Activated CD8-positive, alpha-beta T cell treated with anti-CD3 and anti-CD28 coated beads, Interleukin-2, amount 10 ng/mL, durations not matched to agents 7 days and 5 days (primary cell): ENCODE results near the gene NECTIN2. TPM values are rescaled to one million over a fixed set of nuclear protein-coding genes. Genes with fewer than 3 reads are reported as not detected.
"Not testable (repeated sequence)": the region's sequence is repeated elsewhere in the genome, so short reads cannot be mapped to it uniquely, and the experiment has no call there.

Source experiments
- ATAC-seq: fragments of 150-1000 bp; cut with Tn5 transposase; one replicate; pipeline ENCODE4 v1.10.0; 2021; ENCODE audit warnings: moderate library complexity
- CTCF ChIA-PET: fragments of 350-600 bp; sonication (Branson Sonifier 250); formaldehyde crosslinking; loops from one replicate; lab custom pipeline; 2021; ENCODE audit warnings: antibody characterized with exemption; lab: Charles Lee
- POLR2A ChIA-PET: fragments of 350-600 bp; sonication (Branson Sonifier 250); formaldehyde crosslinking; loops from one replicate; lab custom pipeline; 2021; ENCODE audit warnings: antibody characterized with exemption; lab: Charles Lee
- DNase-seq: peaks from one replicate; pipeline ENCODE4 v3.0.0-alpha.2; 2020
- H3K27ac Mint-ChIP-seq: one replicate; pipeline ENCODE4 v1.8.0; 2021; ENCODE audit warnings: mild to moderate bottlenecking, mixed read lengths
- H3K27me3 Mint-ChIP-seq: one replicate; pipeline ENCODE4 v1.8.0; 2021; ENCODE audit warnings: low read depth, mixed read lengths
- H3K36me3 Mint-ChIP-seq: one replicate; pipeline ENCODE4 v1.8.0; 2021; ENCODE audit warnings: low read depth, mixed read lengths
- H3K4me1 Mint-ChIP-seq: one replicate; pipeline ENCODE4 v1.8.0; 2021; ENCODE audit warnings: low read depth, mixed read lengths
- H3K4me3 Mint-ChIP-seq: one replicate; pipeline ENCODE4 v1.8.0; 2021; ENCODE audit warnings: mild to moderate bottlenecking, mixed read lengths
- H3K9me3 Mint-ChIP-seq: one replicate; pipeline ENCODE4 v1.8.0; 2022; ENCODE audit warnings: mixed read lengths; ENCODE audit not compliant: insufficient read depth
- total RNA-seq, 2 experiments: library from RNA; stranded (reverse); gene quantifications; one replicate each; pipeline ENCODE4 v1.2.3, GENCODE V29; 2021

The NECTIN2 gene
- total RNA-seq, 2 experiments from 2014 or later, result 0.26 to 0.31 TPM

GRCh38 chr19:44819246-44819832 lies 26.8 kb upstream of the NECTIN2 start:
- Mint-ChIP-seq H3K4me1 (no peaks in the 10 kb centered on the region), H3K36me3 (no peaks in the 10 kb centered on the region), H3K4me3 (no peak overlapping the region), H3K27me3 (no peaks in the 10 kb centered on the region), H3K27ac (no peak overlapping the region), H3K9me3 (no peaks in the 10 kb centered on the region)
- DNase-seq (no peak), ATAC-seq (no peak)
- ChIA-PET CTCF (no interaction called here), POLR2A (no interaction called here)

GRCh38 chr19:44820648-44821609 lies 25.2 kb upstream of the NECTIN2 start:
- Mint-ChIP-seq H3K27ac (no peak overlapping the region), H3K36me3 (no peaks in the 10 kb centered on the region), H3K4me3 (no peak overlapping the region), H3K9me3 (no peaks in the 10 kb centered on the region), H3K4me1 (no peaks in the 10 kb centered on the region), H3K27me3 (no peaks in the 10 kb centered on the region)
- ChIA-PET CTCF (interaction anchor here (0.7 kb wide), 1 partner anchor 97 kb away, joined by 3 read pairs; no protein-coding TSS in a partner anchor), POLR2A (no interaction called here)
- ATAC-seq (no peak), DNase-seq (no peak)

GRCh38 chr19:44822177-44822576 lies 23.9 kb upstream of the NECTIN2 start:
- peaks cover 2% of the 10 kb centered on the region for H3K27me3 Mint-ChIP-seq
- H3K27ac Mint-ChIP-seq, result no peak overlapping the region
- DNase-seq (no peak), ATAC-seq (no peak)
- H3K4me3 Mint-ChIP-seq, result no peak overlapping the region
- no peaks in the 10 kb centered on the region for H3K9me3 Mint-ChIP-seq
- no peaks in the 10 kb centered on the region for H3K4me1 Mint-ChIP-seq
- H3K36me3 Mint-ChIP-seq, result no peaks in the 10 kb centered on the region
- POLR2A ChIA-PET, result no interaction called here
- CTCF ChIA-PET, result no interaction called here

DNA sequence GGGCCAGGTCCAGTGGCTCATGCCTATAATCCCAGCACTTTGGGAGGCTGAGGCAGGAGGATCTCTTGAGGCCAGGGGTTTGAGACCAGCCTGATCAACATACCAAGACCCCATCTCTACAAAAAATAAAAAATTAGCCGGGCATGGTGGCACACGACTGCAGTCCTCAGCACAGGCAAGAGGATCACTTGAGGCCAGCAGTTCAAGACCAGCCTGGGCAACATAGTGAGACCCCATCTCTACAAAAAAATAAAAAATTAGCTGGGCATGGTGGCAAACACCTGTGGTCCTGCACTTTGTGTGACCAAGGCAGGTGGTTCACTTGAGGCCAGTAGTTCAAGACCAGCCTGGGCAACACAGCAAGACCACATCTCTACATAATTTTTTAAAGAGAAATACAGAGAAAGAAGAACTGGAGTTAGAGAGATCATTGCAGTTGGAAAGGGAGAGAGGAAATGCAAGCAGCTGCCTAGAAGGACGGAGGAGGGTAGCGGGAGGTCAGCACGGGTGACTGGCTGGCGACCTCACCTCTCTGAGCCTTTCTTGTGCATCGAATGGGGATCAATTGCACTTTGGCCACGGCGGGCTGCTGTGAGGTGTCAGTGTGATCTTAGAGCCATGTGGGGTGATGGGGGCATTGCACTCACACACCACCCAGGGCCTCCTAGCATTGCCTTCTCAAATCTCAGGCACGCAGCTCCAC lies 23.3 kb upstream of the NECTIN2 start:
- Mint-ChIP-seq H3K27ac (no peak overlapping the region), H3K9me3 (no peaks in the 10 kb centered on the region), H3K4me3 (no peak overlapping the region), H3K27me3 (peaks cover 3% of the 10 kb centered on the region), H3K4me1 (no peaks in the 10 kb centered on the region), H3K36me3 (no peaks in the 10 kb centered on the region)
- ATAC-seq, result no peak
- CTCF ChIA-PET, result interaction anchor here (0.7 kb wide), 1 partner anchor 29 kb away, joined by 3 read pairs; no protein-coding TSS in a partner anchor
- DNase-seq, result no peak
- POLR2A ChIA-PET, result no interaction called here

DNA sequence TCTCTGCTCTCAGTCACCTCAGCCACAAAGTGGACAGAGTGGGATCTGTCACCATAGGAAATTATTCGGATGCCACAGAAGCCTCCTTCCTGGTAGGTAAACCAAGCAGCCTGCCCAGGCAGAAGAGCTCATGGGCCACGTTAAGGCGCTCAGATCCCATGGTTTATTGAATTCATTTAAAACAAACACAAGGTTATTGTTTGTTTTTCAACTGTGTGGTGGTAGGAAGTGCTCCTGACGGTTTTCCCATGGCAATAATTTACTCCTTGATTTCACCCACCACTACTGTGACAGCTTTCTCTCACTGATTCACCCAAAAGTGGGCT lies 22.8 kb upstream of the NECTIN2 start:
- Mint-ChIP-seq H3K27ac (no peak overlapping the region), H3K36me3 (no peaks in the 10 kb centered on the region), H3K9me3 (no peaks in the 10 kb centered on the region), H3K27me3 (peaks cover 3% of the 10 kb centered on the region), H3K4me1 (no peaks in the 10 kb centered on the region), H3K4me3 (no peak overlapping the region)
- POLR2A ChIA-PET, result no interaction called here
- no peak for ATAC-seq
- no peak for DNase-seq
- CTCF ChIA-PET, result interaction anchor here (0.7 kb wide), 1 partner anchor 29 kb away, joined by 3 read pairs; no protein-coding TSS in a partner anchor

DNA sequence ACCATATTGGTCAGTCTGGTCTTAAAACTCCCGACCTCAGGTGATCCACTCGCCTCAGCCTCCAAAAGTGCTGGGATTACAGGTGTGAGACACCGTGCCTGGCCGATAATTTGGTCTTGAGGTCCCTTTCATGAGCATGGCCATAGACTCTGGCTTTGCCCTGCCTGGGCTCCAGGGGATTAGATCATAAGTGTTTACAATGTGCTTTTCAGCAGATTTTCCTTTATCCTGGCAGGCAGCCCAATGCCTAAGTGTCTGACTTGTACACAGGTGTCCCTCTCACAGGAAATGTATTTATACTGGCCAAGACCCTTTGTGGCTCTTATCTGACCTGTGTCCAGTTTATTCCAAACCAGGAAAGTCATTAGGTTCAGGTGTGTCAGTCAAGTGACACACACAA lies 21.3 kb upstream of the NECTIN2 start:
- ChIA-PET CTCF (no interaction called here), POLR2A (no interaction called here)
- ATAC-seq (no peak), DNase-seq (no peak)
- H3K9me3 Mint-ChIP-seq, result no peaks in the 10 kb centered on the region
- H3K36me3 Mint-ChIP-seq, result no peaks in the 10 kb centered on the region
- H3K27ac Mint-ChIP-seq, result no peak overlapping the region
- H3K4me3 Mint-ChIP-seq, result no peak overlapping the region
- peaks cover 3% of the 10 kb centered on the region for H3K27me3 Mint-ChIP-seq
- H3K4me1 Mint-ChIP-seq, result no peaks in the 10 kb centered on the region

GRCh38 chr19:44832875-44833274 lies 13.2 kb upstream of the NECTIN2 start:
- DNase-seq, CTCF ChIA-PET, H3K36me3 Mint-ChIP-seq, H3K9me3 Mint-ChIP-seq, ATAC-seq, POLR2A ChIA-PET, H3K27me3 Mint-ChIP-seq, H3K4me1 Mint-ChIP-seq, H3K27ac Mint-ChIP-seq, H3K4me3 Mint-ChIP-seq: not testable (repeated sequence)

GRCh38 chr19:44834399-44834798 lies 11.7 kb upstream of the NECTIN2 start:
- H3K9me3 Mint-ChIP-seq, CTCF ChIA-PET, H3K36me3 Mint-ChIP-seq, H3K4me1 Mint-ChIP-seq, DNase-seq, H3K4me3 Mint-ChIP-seq, POLR2A ChIA-PET, H3K27me3 Mint-ChIP-seq, ATAC-seq, H3K27ac Mint-ChIP-seq: not testable (repeated sequence)

DNA sequence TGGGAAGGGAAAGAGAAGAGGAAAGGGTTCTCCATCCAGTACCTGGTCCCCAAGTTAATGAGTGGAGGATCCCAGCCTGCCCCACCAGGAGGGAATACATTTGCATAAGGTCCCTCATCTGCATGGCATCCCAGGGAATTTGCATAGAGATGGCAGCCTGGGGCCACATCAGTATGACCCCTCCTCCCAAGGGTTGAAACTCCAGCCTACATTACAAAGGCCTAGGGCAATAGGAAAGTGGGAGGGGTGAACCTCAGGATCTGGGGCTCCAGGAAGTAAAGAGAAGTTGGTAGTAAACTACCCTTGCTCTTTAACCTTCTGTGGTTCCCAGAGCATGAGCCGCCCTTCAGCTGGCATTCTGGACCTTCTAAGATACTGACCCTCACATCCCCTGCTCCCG lies 6.8 kb upstream of the NECTIN2 start:
- ChIA-PET POLR2A (no interaction called here), CTCF (interaction anchor here (2.3 kb wide), 1 partner anchor 56 kb away, joined by 8 read pairs; no protein-coding TSS in a partner anchor)
- no peaks in the 10 kb centered on the region for H3K27me3 Mint-ChIP-seq

DNA sequence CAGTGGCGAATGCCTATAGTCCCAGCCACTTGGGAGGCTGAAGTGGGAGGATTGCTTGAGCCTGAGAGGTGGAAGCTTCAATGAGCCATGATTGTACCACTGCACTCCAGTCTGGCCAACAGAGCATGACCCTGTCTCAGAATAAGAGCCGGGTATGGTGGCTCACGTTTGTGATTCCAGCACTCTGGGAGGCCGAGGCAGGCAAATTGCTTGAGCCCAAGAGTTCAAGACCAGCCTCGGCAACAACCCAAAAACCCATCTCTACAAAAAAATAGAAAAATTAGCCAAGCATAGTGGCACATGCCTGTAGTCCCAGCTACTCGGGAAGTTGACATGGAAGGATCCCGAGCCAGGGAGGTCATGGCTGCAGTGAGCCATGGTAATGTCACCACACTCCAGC lies 5.3 kb upstream of the NECTIN2 start:
- DNase-seq, result no peak
- H3K27me3 Mint-ChIP-seq, result peaks cover 8% of the 10 kb centered on the region
- H3K4me1 Mint-ChIP-seq, result peaks cover 18% of the 10 kb centered on the region
- ChIA-PET POLR2A (no interaction called here), CTCF (interaction anchor here (0.7 to 2.3 kb wide), 3 partner anchors 57 to 117 kb away, joined by 3 to 8 read pairs (median 3); no protein-coding TSS in a partner anchor)
- no peak overlapping the region for H3K27ac Mint-ChIP-seq
- H3K4me3 Mint-ChIP-seq, result no peak overlapping the region
- no peaks in the 10 kb centered on the region for H3K36me3 Mint-ChIP-seq
- ATAC-seq, result no peak
- no peaks in the 10 kb centered on the region for H3K9me3 Mint-ChIP-seq

More for the DNA sequence above, 6.8 kb upstream of the NECTIN2 start:
- Mint-ChIP-seq H3K4me3 (no peak overlapping the region), H3K4me1 (peaks cover 7% of the 10 kb centered on the region), H3K27ac (no peak overlapping the region), H3K36me3 (no peaks in the 10 kb centered on the region), H3K9me3 (no peaks in the 10 kb centered on the region)
- no peak for DNase-seq
- ATAC-seq, result no peak

DNA sequence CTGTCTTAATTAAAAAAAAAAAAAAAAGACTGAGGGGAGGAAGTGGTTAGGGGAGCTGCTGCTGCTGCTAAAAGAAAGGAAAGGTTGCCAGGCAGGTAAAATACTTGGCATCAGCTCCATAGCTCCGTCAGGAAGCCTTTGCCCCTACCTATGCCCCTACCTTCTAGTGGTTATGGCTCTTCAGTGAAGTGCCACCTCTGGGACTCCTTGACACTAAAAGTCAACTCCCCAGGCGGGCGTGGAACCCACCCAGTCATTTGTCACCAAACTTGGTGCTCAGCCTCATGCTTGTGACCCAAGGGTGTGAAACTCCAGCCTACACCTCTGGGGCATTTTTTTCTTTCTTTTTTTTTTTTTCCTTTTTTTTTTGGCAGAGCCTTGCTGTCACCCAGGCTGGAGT lies 4.9 kb upstream of the NECTIN2 start:
- no peak for ATAC-seq
- H3K9me3 Mint-ChIP-seq, result no peaks in the 10 kb centered on the region
- POLR2A ChIA-PET, result no interaction called here

More for the DNA sequence above, 4.9 kb upstream of the NECTIN2 start:
- H3K4me1 Mint-ChIP-seq, result peaks cover 20% of the 10 kb centered on the region
- no peak for DNase-seq
- H3K27ac Mint-ChIP-seq, result no peak overlapping the region
- peaks cover 12% of the 10 kb centered on the region for H3K27me3 Mint-ChIP-seq
- CTCF ChIA-PET, result interaction anchor here (0.7 to 2.3 kb wide), 3 partner anchors 58 to 117 kb away, joined by 3 to 8 read pairs (median 3); no protein-coding TSS in a partner anchor
- no peak overlapping the region for H3K4me3 Mint-ChIP-seq
- H3K36me3 Mint-ChIP-seq, result no peaks in the 10 kb centered on the region
